CD14-positive monocyte (primary cell): Measurements from ENCODE around the gene TMEM44. TPM values are rescaled to one million over a fixed set of nuclear protein-coding genes. Genes with fewer than 3 reads are reported as not detected.

Experiments used
- DNase-seq, 3 donors: peaks; one replicate each; pipeline ENCODE4 v3.0.0-alpha.2; 2011 to 2022
- H2AFZ ChIP-seq: 2 replicates; pipeline ENCODE4 v1.6.0; 2012; ENCODE audit warnings: mild to moderate bottlenecking, low read depth, low read length, inconsistent platforms; ENCODE audit not compliant: insufficient read depth, poor library complexity, severe bottlenecking
- H3K27ac ChIP-seq, 2 donors: 1 replicate in 1 of 2; 2 replicates in 1 of 2; pipeline ENCODE4 v1.5.1; 2012 to 2013; ENCODE audit warnings: low read length in 2 of 2, control low read depth in 1 of 2, inconsistent platforms in 1 of 2, low read depth in 1 of 2, mild to moderate bottlenecking in 1 of 2
- H3K27me3 ChIP-seq, 2 donors: one replicate each; pipeline versions ENCODE4 v1.6.0 to v1.6.1; 2011 to 2013; ENCODE audit warnings: low read length in 2 of 2; ENCODE audit not compliant: control insufficient read depth in 2 of 2, insufficient read depth in 2 of 2
- H3K36me3 ChIP-seq, 2 donors: replicated peaks in 1 of 2; 1 replicate in 1 of 2; 2 replicates in 1 of 2; pipeline versions ENCODE4 v1.5.1 to v1.6.1; 2012 to 2013; ENCODE audit warnings: low read length in 2 of 2, control low read depth in 1 of 2, inconsistent platforms in 1 of 2, mild to moderate bottlenecking in 1 of 2; ENCODE audit not compliant: insufficient read depth in 2 of 2, control insufficient read depth in 1 of 2
- H3K4me1 ChIP-seq, 2 donors: 1 replicate in 1 of 2; 2 replicates in 1 of 2; pipeline versions ENCODE4 v1.5.1 to v1.6.1; 2012 to 2013; ENCODE audit warnings: low read length in 2 of 2, control low read depth in 1 of 2, inconsistent platforms in 1 of 2, mild to moderate bottlenecking in 1 of 2, moderate library complexity in 1 of 2; ENCODE audit not compliant: insufficient read depth in 2 of 2, control insufficient read depth in 1 of 2
- H3K4me2 ChIP-seq: replicated peaks from 2 replicates; pipeline ENCODE3; 2012; ENCODE audit warnings: low read length, moderate library complexity, mild to moderate bottlenecking; ENCODE audit not compliant: poor library complexity, severe bottlenecking; ENCODE audit errors: extremely low read depth
- H3K4me3 ChIP-seq, 3 experiments: fragments of 200-600 bp in 1 of 3; sonication (generic) in 1 of 3; replicated peaks in 1 of 3; 1 replicate in 2 of 3; 2 replicates in 1 of 3; pipeline ENCODE4 v1.5.1; 2011 to 2013; ENCODE audit warnings: low read length in 3 of 3, mild to moderate bottlenecking in 3 of 3, control low read depth in 2 of 3, low read depth in 2 of 3, inconsistent platforms in 1 of 3, moderate library complexity in 1 of 3
- H3K79me2 ChIP-seq: 2 replicates; pipeline ENCODE4 v1.6.0; 2012; ENCODE audit warnings: mild to moderate bottlenecking, control low read depth, inconsistent platforms, low read length, moderate library complexity; ENCODE audit not compliant: insufficient read depth
- H3K9ac ChIP-seq: 2 replicates; pipeline ENCODE4 v1.6.0; 2017; ENCODE audit warnings: low read length, mild to moderate bottlenecking; ENCODE audit not compliant: insufficient read depth, poor library complexity, severe bottlenecking
- H3K9me3 ChIP-seq, 2 donors: replicated peaks in 1 of 2; 1 replicate in 1 of 2; 2 replicates in 1 of 2; pipeline versions ENCODE4 v1.5.1 to v1.6.1; 2012 to 2013; ENCODE audit warnings: low read length in 2 of 2, control low read depth in 1 of 2; ENCODE audit not compliant: control insufficient read depth in 1 of 2, insufficient read depth in 1 of 2
- H4K20me1 ChIP-seq: 2 replicates; pipeline ENCODE4 v1.6.0; 2012; ENCODE audit warnings: mild to moderate bottlenecking, low read length, control low read depth, moderate library complexity; ENCODE audit not compliant: insufficient read depth
- H3K27ac Mint-ChIP-seq, 7 donors: one replicate each; pipeline ENCODE4 v1.8.0; 2020; ENCODE audit warnings: mild to moderate bottlenecking in 7 of 7, mixed read lengths in 7 of 7, moderate library complexity in 6 of 7, inconsistent platforms in 2 of 7
- H3K27me3 Mint-ChIP-seq, 3 donors: one replicate each; pipeline ENCODE4 v1.8.0; 2021 to 2022; ENCODE audit warnings: low read depth in 3 of 3, mild to moderate bottlenecking in 3 of 3, mixed read lengths in 3 of 3, moderate library complexity in 3 of 3, inconsistent platforms in 1 of 3
- H3K36me3 Mint-ChIP-seq, 2 donors: one replicate each; pipeline ENCODE4 v1.8.0; 2020; ENCODE audit warnings: mixed read lengths in 2 of 2, inconsistent platforms in 1 of 2, mild to moderate bottlenecking in 1 of 2
- H3K4me1 Mint-ChIP-seq: one replicate; pipeline ENCODE4 v1.8.0; 2020; ENCODE audit warnings: mild to moderate bottlenecking, mixed read lengths
- H3K4me3 Mint-ChIP-seq, 2 donors: one replicate each; pipeline ENCODE4 v1.8.0; 2020; ENCODE audit warnings: mild to moderate bottlenecking in 2 of 2, mixed read lengths in 2 of 2, moderate library complexity in 1 of 2
- H3K9me3 Mint-ChIP-seq, 7 donors: one replicate each; pipeline ENCODE4 v1.8.0; 2020 to 2022; ENCODE audit warnings: mixed read lengths in 7 of 7, mild to moderate bottlenecking in 6 of 7, moderate library complexity in 6 of 7, inconsistent platforms in 2 of 7
- CTCF ChIP-seq: fragments of 200-600 bp; IDR thresholded peaks from one replicate; pipeline ENCODE4 v1.8.0; 2022; ENCODE audit warnings: antibody characterized with exemption, mild to moderate bottlenecking
- WGBS: methylation state at CpG from one replicate; pipeline ENCODE4 v1.1.5; 2013; ENCODE audit warnings: missing lambda C conversion rate; ENCODE audit not compliant: insufficient coverage; 5-methylcytosine and 5-hydroxymethylcytosine counted together
- intact Hi-C, 2 donors: fragments of 100-400 bp; cut with micrococcal nuclease; formaldehyde crosslinking; loops; one replicate each; pipeline versions ENCODE4 v1.15.0 to v1.15.1; 2023
- polyA plus RNA-seq, 3 donors: library from polyadenylated mRNA; depleted of rRNA in 1 of 3; unstranded in 2 of 3; stranded (reverse) in 1 of 3; fragments of 300-500 nt in 2 of 3; fragments of >200 nt in 1 of 3; fragmentation: Illumina TruSeq in 2 of 3; gene quantifications; 1 replicate in 2 of 3; 2 replicates in 1 of 3; pipeline ENCODE4 v1.2.3, GENCODE V29; 2012 to 2021

TMEM44 gene
- polyA plus RNA-seq, 3 donors: 0.68 TPM; not detected in 2

- Histone ChIP-seq H3K4me3 (no peak overlapping the region), H3K9ac (peak overlapping the region; percentile 51), H3K79me2 (peaks cover 20% of the 10 kb centered on the region), H3K4me2 (no peak overlapping the region), H3K27me3 (no peaks in the 10 kb centered on the region), H3K36me3 (no peaks in the 10 kb centered on the region), H3K4me1 (peaks cover 35 to 46% of the 10 kb centered on the region in 2 donors), H4K20me1 (no peaks in the 10 kb centered on the region), H2AFZ (no peak overlapping the region), H3K9me3 (no peaks in the 10 kb centered on the region), H3K27ac (peak overlapping the region; percentile 35 to 88)
- no peak for TF ChIP-seq CTCF
- Mint-ChIP-seq H3K36me3 (peaks cover 7 to 16% of the 10 kb centered on the region in 2 donors), H3K27ac (peak overlapping the region; percentile 95 to 100 (median 98)), H3K27me3 (peaks cover 0 to 1% (median 0%) of the 10 kb centered on the region in 3 donors), H3K9me3 (peaks cover 0 to 6% (median 0%) of the 10 kb centered on the region in 7 donors), H3K4me3 (peak overlapping the region in 1 of 2 donors; percentile 24), H3K4me1 (peaks cover 39% of the 10 kb centered on the region)
- peak; percentile 76 to 82 (median 79) for DNase-seq
- 60% methylated on average over 13 of the region's 14 CpGs for WGBS
- intact Hi-C loops: loop anchor here in 1 of 2 donors (5.0 to 10.0 kb wide), 2 partner anchors 100 to 1317 kb away; partner anchors contain the start of genes ATP13A3 and TNK2
Measured at GRCh38 chr3:194587438-194587931, 45.7 kb downstream of the TMEM44 start.

- Histone ChIP-seq H3K9ac (peak overlapping the region; percentile 51), H3K4me1 (peaks cover 32 to 43% of the 10 kb centered on the region in 2 donors), H3K4me3 (no peak overlapping the region), H3K27me3 (no peaks in the 10 kb centered on the region), H3K36me3 (no peaks in the 10 kb centered on the region), H4K20me1 (no peaks in the 10 kb centered on the region), H2AFZ (no peak overlapping the region), H3K27ac (peak overlapping the region; percentile 35 to 88), H3K4me2 (no peak overlapping the region), H3K9me3 (no peaks in the 10 kb centered on the region), H3K79me2 (peaks cover 20% of the 10 kb centered on the region)
- Mint-ChIP-seq H3K4me1 (peaks cover 37% of the 10 kb centered on the region), H3K36me3 (peaks cover 7 to 16% of the 10 kb centered on the region in 2 donors), H3K4me3 (no peak overlapping the region), H3K27ac (peak overlapping the region; percentile 95 to 100 (median 98)), H3K9me3 (peaks cover 0 to 6% (median 0%) of the 10 kb centered on the region in 7 donors), H3K27me3 (peaks cover 0 to 1% (median 0%) of the 10 kb centered on the region in 3 donors)
- intact Hi-C loops: loop anchor here in 1 of 2 donors (5.0 to 10.0 kb wide), 2 partner anchors 100 to 1318 kb away; partner anchors contain the start of genes ATP13A3 and TNK2
- peak; percentile 76 to 87 (median 86) for DNase-seq
- 66% methylated on average over 2 of the region's 2 CpGs for WGBS
- no peak for TF ChIP-seq CTCF
Measured at GRCh38 chr3:194586836-194587235, 46.4 kb downstream of the TMEM44 start.
